ENCODE measurements around the gene ASPN. TPM values are rescaled to one million over a fixed set of nuclear protein-coding genes. Genes with fewer than 3 reads are reported as not detected.

The ASPN gene
- total and polyA plus RNA-seq, 2 experiments from 2014 or later = 14.0 to 35.3 TPM

- no peak overlapping the region for H3K4me3 ChIP-seq
- DNase-seq (ENCODE audit: low spot score) = no peak
- no peaks in the 10 kb centered on the region for H3K36me3 ChIP-seq (replicated peaks; ENCODE audit: insufficient read depth, low read depth)
- no peaks in the 10 kb centered on the region for H4K20me1 ChIP-seq (ENCODE audit: insufficient read depth, poor library complexity, severe bottlenecking)
- no peak overlapping the region for H3K4me2 ChIP-seq
- H3K9me2 ChIP-seq (replicated peaks; ENCODE audit: insufficient read depth) = no peaks in the 10 kb centered on the region
- H3K4me1 ChIP-seq (ENCODE audit: insufficient read depth) = no peaks in the 10 kb centered on the region
- no peak overlapping the region for H2AFZ ChIP-seq
- no peaks in the 10 kb centered on the region for H3K27me3 ChIP-seq
- WGBS (ENCODE audit: low lambda C conversion rate, missing lambda C conversion rate) = 78% methylated on average over 5 of the region's 5 CpGs
- TF ChIP-seq EZH2 (IDR thresholded peaks at IDR 0.05; ENCODE audit: borderline replicate concordance) = no peak
- TF ChIP-seq CTCF (IDR thresholded peaks at IDR 0.05; ENCODE audit: poor library complexity) = no peak
- TF ChIP-seq EZH2phosphoT487 (IDR thresholded peaks at IDR 0.05; ENCODE audit: low read depth, severe bottlenecking, unreplicated experiment) = no peak
- H3K9me3 ChIP-seq (ENCODE audit: low read depth) = no peaks in the 10 kb centered on the region
- H3K27ac ChIP-seq = no peak overlapping the region
- no peaks in the 10 kb centered on the region for H3K79me2 ChIP-seq
Measured at GRCh38 chr9:92432350-92432749, 50.0 kb downstream of the ASPN start.

- Histone ChIP-seq H3K4me3 (no peak overlapping the region), H3K27ac (no peak overlapping the region), H3K79me2 (no peaks in the 10 kb centered on the region), H3K27me3 (no peaks in the 10 kb centered on the region), H3K4me2 (no peak overlapping the region), H3K36me3 (replicated peaks; ENCODE audit: insufficient read depth, low read depth) (no peaks in the 10 kb centered on the region), H3K4me1 (ENCODE audit: insufficient read depth) (no peaks in the 10 kb centered on the region), H3K9me2 (replicated peaks; ENCODE audit: insufficient read depth) (no peaks in the 10 kb centered on the region), H3K9me3 (ENCODE audit: low read depth) (no peaks in the 10 kb centered on the region), H2AFZ (no peak overlapping the region), H4K20me1 (ENCODE audit: insufficient read depth, poor library complexity, severe bottlenecking) (no peaks in the 10 kb centered on the region)
- TF ChIP-seq EZH2phosphoT487 (IDR thresholded peaks at IDR 0.05; ENCODE audit: low read depth, severe bottlenecking, unreplicated experiment) = no peak
- no peak for TF ChIP-seq EZH2 (IDR thresholded peaks at IDR 0.05; ENCODE audit: borderline replicate concordance)
- TF ChIP-seq CTCF (IDR thresholded peaks at IDR 0.05; ENCODE audit: poor library complexity) = no peak
- DNase-seq (ENCODE audit: low spot score) = no peak
- 43% methylated on average over 2 of the region's 2 CpGs for WGBS (ENCODE audit: low lambda C conversion rate, missing lambda C conversion rate)
Measured at GRCh38 chr9:92429836-92430235, 52.5 kb downstream of the ASPN start.

- Histone ChIP-seq H3K4me3 (no peak overlapping the region), H3K4me1 (ENCODE audit: insufficient read depth) (peaks cover 8% of the 10 kb centered on the region), H3K27me3 (no peaks in the 10 kb centered on the region), H4K20me1 (ENCODE audit: insufficient read depth, poor library complexity, severe bottlenecking) (no peaks in the 10 kb centered on the region), H3K27ac (peak overlapping the region; percentile 65), H3K79me2 (no peaks in the 10 kb centered on the region), H3K4me2 (peak overlapping the region; percentile 3), H3K9me3 (ENCODE audit: low read depth) (no peaks in the 10 kb centered on the region), H2AFZ (no peak overlapping the region), H3K9me2 (replicated peaks; ENCODE audit: insufficient read depth) (no peaks in the 10 kb centered on the region), H3K36me3 (replicated peaks; ENCODE audit: insufficient read depth, low read depth) (no peaks in the 10 kb centered on the region)
- TF ChIP-seq EZH2phosphoT487 (IDR thresholded peaks at IDR 0.05; ENCODE audit: low read depth, severe bottlenecking, unreplicated experiment) = no peak
- TF ChIP-seq EZH2 (IDR thresholded peaks at IDR 0.05; ENCODE audit: borderline replicate concordance) = no peak
- TF ChIP-seq CTCF (IDR thresholded peaks at IDR 0.05; ENCODE audit: poor library complexity) = no peak
- 54% methylated on average over 5 of the region's 5 CpGs for WGBS (ENCODE audit: low lambda C conversion rate, missing lambda C conversion rate)
- DNase-seq (ENCODE audit: low spot score) = no peak
Measured at GRCh38 chr9:92426501-92427145, 55.7 kb downstream of the ASPN start.

All from hepatocyte (in vitro differentiated cells).